Measurements from ENCODE around the gene HSD3B1.

HSD3B1 gene

GRCh38 chr1:119480175-119480574 lies 26.8 kb upstream of the HSD3B1 start:
- no peak for DNase-seq (ENCODE audit: low read depth)
- H3K4me3 ChIP-seq (ENCODE audit: low read depth, low read length): no peak overlapping the region
- TF ChIP-seq, protein P1, sequence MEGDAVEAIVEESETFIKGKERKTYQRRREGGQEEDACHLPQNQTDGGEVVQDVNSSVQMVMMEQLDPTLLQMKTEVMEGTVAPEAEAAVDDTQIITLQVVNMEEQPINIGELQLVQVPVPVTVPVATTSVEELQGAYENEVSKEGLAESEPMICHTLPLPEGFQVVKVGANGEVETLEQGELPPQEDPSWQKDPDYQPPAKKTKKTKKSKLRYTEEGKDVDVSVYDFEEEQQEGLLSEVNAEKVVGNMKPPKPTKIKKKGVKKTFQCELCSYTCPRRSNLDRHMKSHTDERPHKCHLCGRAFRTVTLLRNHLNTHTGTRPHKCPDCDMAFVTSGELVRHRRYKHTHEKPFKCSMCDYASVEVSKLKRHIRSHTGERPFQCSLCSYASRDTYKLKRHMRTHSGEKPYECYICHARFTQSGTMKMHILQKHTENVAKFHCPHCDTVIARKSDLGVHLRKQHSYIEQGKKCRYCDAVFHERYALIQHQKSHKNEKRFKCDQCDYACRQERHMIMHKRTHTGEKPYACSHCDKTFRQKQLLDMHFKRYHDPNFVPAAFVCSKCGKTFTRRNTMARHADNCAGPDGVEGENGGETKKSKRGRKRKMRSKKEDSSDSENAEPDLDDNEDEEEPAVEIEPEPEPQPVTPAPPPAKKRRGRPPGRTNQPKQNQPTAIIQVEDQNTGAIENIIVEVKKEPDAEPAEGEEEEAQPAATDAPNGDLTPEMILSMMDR (IDR thresholded peaks at IDR 0.05; ENCODE audit: low read depth, low read length, missing control alignments): no peak

GRCh38 chr1:119481951-119482350 lies 25.1 kb upstream of the HSD3B1 start:
- no peak for DNase-seq (ENCODE audit: low read depth)
- TF ChIP-seq, protein P1 (IDR thresholded peaks at IDR 0.05; ENCODE audit: low read depth, low read length, missing control alignments): no peak
- no peak overlapping the region for H3K4me3 ChIP-seq (ENCODE audit: low read depth, low read length)

DNA sequence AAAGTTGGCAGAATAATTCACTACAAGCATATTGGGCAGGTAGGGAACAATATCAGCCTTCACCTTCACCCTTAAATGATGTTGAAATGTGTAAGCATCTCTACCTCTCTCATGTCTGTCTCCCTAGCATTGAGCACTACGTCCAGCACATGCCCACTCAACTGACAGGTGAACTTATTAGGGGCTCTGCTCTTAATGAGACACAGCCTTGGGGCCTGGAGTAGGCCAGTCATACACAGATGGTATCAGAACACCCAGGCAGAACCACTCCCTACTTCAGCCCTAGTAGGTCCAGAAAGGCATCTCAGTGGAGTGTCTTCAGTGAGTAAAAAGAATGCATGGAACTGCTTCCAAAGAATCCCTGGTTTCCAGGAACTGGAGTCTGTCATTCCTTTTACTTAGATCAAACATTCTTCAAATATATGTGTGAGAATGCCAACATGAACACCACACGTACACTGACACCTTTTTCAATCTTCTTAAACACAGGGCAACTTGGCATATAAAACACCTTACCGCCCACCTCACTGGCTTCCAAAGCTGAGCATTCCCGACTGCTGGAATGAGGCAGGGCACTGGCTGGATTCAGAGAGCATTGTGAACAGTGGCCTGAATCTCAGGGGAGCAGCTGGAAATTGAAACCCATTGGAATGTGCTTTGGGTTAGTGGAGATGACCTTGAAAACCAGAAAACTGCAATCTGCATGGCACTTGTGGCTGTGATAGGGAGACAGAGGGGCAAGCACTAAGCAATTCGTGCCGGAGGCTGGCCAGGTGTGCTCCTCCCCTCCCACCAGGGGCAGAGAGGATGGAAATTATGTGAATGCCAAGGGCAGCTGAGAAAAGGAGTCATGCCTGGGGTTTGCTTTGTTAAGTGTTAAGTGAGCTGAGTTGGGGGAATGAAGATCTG lies 24.2 kb upstream of the HSD3B1 start:
- TF ChIP-seq, protein P1 (IDR thresholded peaks at IDR 0.05; ENCODE audit: low read depth, low read length, missing control alignments): no peak
- no peak overlapping the region for H3K4me3 ChIP-seq (ENCODE audit: low read depth, low read length)
- DNase-seq (ENCODE audit: low read depth): no peak

- no peak overlapping the region for H3K4me3 ChIP-seq (ENCODE audit: low read depth, low read length)
- TF ChIP-seq, protein P1 (IDR thresholded peaks at IDR 0.05; ENCODE audit: low read depth, low read length, missing control alignments): no peak
- no peak for DNase-seq (ENCODE audit: low read depth)
Measured at GRCh38 chr1:119483441-119484200, 23.4 kb upstream of the HSD3B1 start.

DNA sequence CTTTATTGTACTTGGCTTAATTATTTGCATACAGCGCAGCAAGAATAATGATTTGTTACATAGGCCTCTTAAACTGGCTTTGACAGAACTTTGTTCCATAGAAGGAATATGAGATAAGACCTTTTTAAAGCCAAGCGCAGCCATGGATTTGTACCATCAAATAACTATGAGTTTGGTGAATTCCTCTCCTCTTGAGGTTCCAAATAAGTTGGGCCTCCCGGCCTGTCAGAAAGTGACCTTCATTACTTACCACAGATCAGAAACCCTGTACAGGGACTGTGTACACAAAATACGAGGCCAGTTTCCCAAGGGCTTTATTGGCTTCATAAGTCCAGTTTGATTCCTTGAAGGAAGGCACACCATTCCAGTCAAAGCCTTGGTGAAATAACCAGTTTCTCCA lies 21.8 kb upstream of the HSD3B1 start:
- DNase-seq (ENCODE audit: low read depth): no peak
- H3K4me3 ChIP-seq (ENCODE audit: low read depth, low read length): no peak overlapping the region
- TF ChIP-seq, protein P1 (IDR thresholded peaks at IDR 0.05; ENCODE audit: low read depth, low read length, missing control alignments): no peak

- TF ChIP-seq, protein P1 (IDR thresholded peaks at IDR 0.05; ENCODE audit: low read depth, low read length, missing control alignments): no peak
- no peak for DNase-seq (ENCODE audit: low read depth)
- H3K4me3 ChIP-seq (ENCODE audit: low read depth, low read length): no peak overlapping the region
Measured at GRCh38 chr1:119488216-119488615, 18.8 kb upstream of the HSD3B1 start.
